ENCODE data around the gene CACNB4. TPM values are rescaled to one million over a fixed set of nuclear protein-coding genes. Genes with fewer than 3 reads are reported as not detected.
A peak's percentile ranks its signal among the peaks of the same experiment; 100 is the strongest.

CACNB4 gene
- total and polyA plus RNA-seq, 12 donors, result 0.09 to 0.95 (median 0.38) TPM

DNA sequence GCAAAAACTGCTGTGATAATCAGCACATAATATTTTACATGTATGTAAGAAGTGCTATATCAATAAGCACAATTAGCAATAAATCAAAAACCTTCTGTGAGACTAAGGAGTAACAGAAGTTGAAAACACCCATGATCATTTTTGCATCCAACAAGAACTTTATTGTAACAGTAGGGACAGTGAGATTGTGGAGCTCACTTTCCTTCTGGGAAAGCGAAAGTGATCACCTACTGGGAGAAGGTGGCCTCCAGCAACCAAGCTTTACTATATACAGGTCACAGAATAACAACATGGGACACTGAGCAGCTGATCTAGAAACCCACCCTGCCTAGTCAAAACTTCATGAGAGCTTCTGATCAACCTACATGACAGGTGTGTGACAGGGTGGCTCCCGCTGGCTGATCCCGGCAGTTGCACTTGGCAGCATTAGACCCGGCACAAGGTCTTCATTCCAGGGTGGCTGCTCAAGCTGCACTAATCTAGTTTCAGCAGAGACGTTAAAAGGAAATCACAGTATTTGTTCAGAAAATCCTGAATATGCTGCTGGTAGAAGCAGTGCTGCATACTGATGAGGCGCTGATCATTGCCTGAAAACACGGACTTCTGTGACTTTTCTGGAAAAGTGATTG, 207.2 kb downstream of the CACNB4 start:
- Histone ChIP-seq H3K4me3 (peak overlapping the region in 6 of 10 donors; percentile 11 to 44 (median 29)), H3K9me3 (peaks cover 0 to 21% (median 3%) of the 10 kb centered on the region in 11 donors), H3K36me3 (no peaks in the 10 kb centered on the region), H3K27ac (peak overlapping the region in 2 of 10 donors; percentile 32 to 40), H3K4me1 (peaks cover 0 to 7% (median 2%) of the 10 kb centered on the region in 9 donors), H3K27me3 (no peaks in the 10 kb centered on the region)
- 50 to 58% methylated on average over 7 of the region's 7 CpGs for WGBS, 2 donors
- DNase-seq (no peak), ATAC-seq (peak in 4 of 8 donors; percentile 41 to 58 (median 50))
- intact Hi-C loops (cut with DNase I), result no loop called here
- TF ChIP-seq CTCF (IDR thresholded peaks at IDR 0.05), result peak in 1 of 9 donors; percentile 18

DNA sequence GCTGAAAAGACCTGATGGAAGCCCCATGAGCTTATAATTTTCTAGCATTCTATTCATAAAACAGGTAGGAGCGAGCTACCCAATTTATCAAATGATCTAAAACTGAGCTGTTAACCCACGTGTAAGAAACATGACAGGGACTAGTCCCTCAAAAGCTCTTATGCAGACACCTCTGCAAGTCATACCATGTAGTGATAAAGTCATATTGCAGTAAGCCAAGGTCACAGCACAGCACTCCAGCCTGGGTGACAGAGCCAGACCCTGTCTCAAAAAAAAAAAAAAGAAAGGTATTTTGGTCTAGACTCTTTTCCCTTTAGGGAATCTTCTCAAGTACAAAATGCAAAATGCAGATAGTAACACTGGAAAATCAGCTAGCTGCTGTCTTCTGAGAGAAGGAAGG, 211.7 kb downstream of the CACNB4 start:
- intact Hi-C loops (cut with DNase I), result no loop called here
- Histone ChIP-seq H3K27me3 (no peaks in the 10 kb centered on the region), H3K4me1 (peaks cover 0 to 12% (median 2%) of the 10 kb centered on the region in 9 donors), H3K36me3 (no peaks in the 10 kb centered on the region), H3K27ac (no peak overlapping the region), H3K9me3 (no peaks in the 10 kb centered on the region), H3K4me3 (no peak overlapping the region)
- ATAC-seq (peak in 2 of 8 donors; percentile 46 to 50), DNase-seq (no peak)
- 51 to 63% methylated on average over 2 of the region's 2 CpGs for WGBS, 2 donors
- no peak for TF ChIP-seq CTCF (IDR thresholded peaks at IDR 0.05)

- Histone ChIP-seq H3K4me1 (peaks cover 0 to 12% (median 2%) of the 10 kb centered on the region in 9 donors), H3K4me3 (no peak overlapping the region), H3K36me3 (no peaks in the 10 kb centered on the region), H3K27ac (no peak overlapping the region), H3K27me3 (no peaks in the 10 kb centered on the region), H3K9me3 (no peaks in the 10 kb centered on the region)
- TF ChIP-seq CTCF (IDR thresholded peaks at IDR 0.05), result no peak
- intact Hi-C loops (cut with DNase I), result no loop called here
- DNase-seq (no peak), ATAC-seq (no peak)
- 94 to 96% methylated on average over 1 of the region's 1 CpG for WGBS, 2 donors
Measured at GRCh38 chr2:151886241-151886640, 212.6 kb downstream of the CACNB4 start.

GRCh38 chr2:151882786-151883445, 215.9 kb downstream of the CACNB4 start:
- intact Hi-C loops (cut with DNase I), result no loop called here
- no peak for ATAC-seq

More at GRCh38 chr2:151882786-151883445, 215.9 kb downstream of the CACNB4 start:
- Histone ChIP-seq H3K4me1 (peaks cover 0 to 22% (median 6%) of the 10 kb centered on the region in 9 donors), H3K9me3 (no peaks in the 10 kb centered on the region), H3K36me3 (no peaks in the 10 kb centered on the region), H3K27me3 (no peaks in the 10 kb centered on the region), H3K4me3 (no peak overlapping the region), H3K27ac (no peak overlapping the region)
- TF ChIP-seq CTCF (IDR thresholded peaks at IDR 0.05), result no peak
- WGBS, 2 donors, result 92 to 94% methylated on average over 10 of the region's 10 CpGs
- no peak for DNase-seq

Measured in heart right ventricle (tissue), 16 donors.